Measurements from ENCODE around the gene SH3BP5.

The SH3BP5 gene

GRCh38 chr3:15298504-15298903 is 33.9 kb downstream of the SH3BP5 start:
- DNase-seq (ENCODE audit: low spot score), result no peak

- no peak for DNase-seq (ENCODE audit: low spot score)
Measured at GRCh38 chr3:15297608-15298350, 34.6 kb downstream of the SH3BP5 start.

DNA sequence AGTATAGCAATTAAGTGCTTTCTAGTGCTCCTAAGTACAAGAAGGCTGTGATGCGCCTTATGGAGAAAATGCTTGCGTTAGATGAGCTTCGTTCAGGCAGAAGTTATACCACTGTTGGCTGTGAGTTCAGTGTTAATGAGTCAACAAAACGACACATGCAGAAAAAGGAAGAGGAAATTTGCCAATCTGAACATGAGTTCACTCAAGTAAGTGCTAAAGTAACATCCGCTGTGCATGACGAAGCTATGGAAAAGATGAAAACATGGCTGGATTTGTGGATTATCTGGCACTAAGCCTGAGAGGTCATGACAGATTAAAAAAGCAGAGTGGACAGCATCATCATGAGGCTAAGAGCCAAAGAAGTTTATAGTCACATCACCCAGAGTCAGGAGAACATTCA is 36.9 kb downstream of the SH3BP5 start:
- DNase-seq (ENCODE audit: low spot score), result no peak

- peak; percentile 47 for DNase-seq (ENCODE audit: low spot score)
Measured at GRCh38 chr3:15294929-15295328, 37.5 kb downstream of the SH3BP5 start.

DNA sequence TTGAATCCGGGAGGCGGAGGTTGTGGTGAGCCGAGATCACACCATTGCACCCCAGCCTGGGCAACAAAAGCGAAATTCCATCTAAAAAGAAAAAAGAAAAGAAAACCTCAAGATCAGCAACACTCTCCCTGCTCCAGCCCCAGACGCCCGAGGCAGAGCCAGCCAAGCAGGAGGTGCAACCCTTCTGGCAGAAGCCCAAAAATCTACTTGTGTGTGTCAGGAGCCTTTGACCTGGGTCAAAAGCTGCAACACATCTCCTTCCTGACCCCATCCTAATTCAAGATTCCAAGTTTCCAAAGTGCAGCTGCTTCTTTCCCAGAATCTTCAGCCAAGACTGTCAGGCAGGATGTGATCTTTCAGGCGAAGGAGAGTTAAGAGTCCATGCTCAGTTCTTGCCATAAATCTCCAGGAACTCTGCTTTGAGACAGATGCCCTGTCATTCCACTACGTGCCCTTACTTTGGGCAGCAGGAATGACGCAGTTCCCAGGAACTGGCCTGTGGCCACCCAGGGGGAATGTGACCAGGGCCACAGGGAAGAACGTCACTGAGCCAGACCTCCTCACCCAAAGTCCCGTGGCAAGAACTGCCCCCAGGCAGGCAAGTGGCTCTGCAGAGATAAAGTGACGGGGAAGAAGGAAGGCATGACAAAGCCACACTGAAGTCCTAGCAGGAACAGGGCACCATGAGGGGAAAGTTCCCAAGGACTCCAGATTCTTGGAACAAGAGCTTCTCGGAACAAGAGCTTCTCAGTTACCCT is 39.4 kb downstream of the SH3BP5 start:
- DNase-seq (ENCODE audit: low spot score), result no peak

GRCh38 chr3:15291589-15292541 is 40.5 kb downstream of the SH3BP5 start:
- DNase-seq (ENCODE audit: low spot score), result peak; percentile 70

DNA sequence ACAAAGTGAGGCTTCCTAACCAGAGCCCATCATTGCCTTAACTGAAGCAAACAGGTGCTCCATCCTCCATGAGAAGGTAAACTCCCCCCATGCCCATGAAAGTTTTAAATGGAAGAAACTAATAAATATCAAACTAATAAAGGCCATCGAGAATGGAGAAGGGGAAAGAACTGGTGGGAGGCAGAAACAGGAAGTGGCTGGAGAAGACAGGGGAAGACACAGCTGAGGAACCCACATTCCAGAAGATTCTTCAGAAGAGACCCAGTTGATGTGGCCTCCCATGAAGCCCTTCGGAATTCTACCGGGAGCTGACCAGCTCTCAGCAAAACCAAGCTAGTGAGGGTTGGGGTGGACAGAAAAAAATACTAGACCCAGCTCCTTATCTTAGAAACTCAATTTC is 41.6 kb downstream of the SH3BP5 start:
- DNase-seq (ENCODE audit: low spot score), result no peak

DNA sequence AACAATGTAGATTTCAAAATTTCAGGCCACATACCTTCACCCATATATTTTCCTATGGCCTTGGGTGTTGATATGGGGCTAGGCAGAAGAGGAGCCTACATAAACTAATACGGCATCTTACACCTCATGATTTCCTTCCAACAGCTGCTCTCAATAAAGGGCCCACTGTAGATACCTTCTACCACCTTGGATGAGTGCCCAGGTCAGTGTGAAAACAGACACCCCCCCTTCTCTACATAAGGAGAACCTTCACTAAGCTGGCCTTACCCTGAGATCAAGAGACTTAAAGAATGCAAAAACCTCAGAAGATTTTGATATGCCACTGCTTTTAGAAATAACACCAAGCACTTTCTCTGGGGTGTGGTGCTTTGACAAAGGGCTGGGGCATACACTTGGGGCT is 42.7 kb downstream of the SH3BP5 start:
- no peak for DNase-seq (ENCODE audit: low spot score)

DNA sequence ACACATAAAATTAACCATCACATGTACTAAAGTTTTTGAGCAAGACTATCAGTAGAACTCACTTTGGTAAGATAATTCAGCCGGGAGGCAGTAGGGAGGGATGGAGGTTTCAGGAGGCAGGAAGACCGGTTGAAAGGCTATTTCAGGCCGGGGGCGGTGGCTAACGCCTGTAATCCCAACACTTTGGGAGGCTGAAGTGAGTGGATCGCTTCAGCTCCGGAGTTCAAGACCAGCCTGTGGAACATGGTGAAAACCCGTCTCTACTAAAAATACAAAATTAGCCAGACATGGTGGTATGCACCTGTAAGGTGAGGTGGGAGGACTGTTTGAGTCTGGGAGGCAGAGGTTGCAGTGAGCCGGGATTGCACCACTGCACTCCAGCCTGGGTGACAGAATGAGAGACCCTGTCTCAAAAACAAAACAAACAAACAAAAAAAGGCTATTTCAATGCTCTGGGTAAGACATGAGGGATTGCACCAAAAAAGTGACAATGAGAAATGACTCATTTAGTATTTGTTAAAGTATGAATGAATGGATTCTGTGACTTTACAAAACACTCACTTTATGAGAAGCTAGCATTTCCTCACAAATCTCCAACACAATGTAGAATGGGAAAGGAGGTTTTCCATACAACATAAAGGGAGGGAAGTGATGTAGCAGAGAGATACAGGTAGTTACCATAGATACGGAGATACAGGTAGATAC is 43.9 kb downstream of the SH3BP5 start:
- DNase-seq (ENCODE audit: low spot score), result no peak

GRCh38 chr3:15287565-15288330 is 44.6 kb downstream of the SH3BP5 start:
- DNase-seq (ENCODE audit: low spot score), result no peak

DNA sequence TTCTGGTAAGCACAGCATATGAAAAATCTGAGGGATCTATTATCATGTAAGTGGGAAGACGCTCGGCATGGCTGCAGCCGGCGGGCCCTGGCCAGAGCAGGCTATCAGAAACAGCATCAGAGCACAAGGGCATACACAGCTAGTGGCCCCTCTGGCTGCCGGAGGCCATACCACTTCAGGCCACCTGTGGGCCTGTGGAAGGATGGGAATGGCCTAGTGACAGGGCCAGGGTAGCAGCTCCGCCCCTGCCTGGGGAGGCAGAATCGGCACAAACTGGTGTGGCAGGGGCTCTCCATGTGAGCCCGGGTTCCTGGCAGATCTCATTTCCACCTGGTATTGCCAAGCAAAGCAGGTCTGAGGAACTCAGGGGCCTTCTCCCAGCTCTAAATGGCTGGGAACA is 46.4 kb downstream of the SH3BP5 start:
- DNase-seq (ENCODE audit: low spot score), result no peak

GRCh38 chr3:15284121-15284889 is 48.1 kb downstream of the SH3BP5 start:
- no peak for DNase-seq (ENCODE audit: low spot score)

DNA sequence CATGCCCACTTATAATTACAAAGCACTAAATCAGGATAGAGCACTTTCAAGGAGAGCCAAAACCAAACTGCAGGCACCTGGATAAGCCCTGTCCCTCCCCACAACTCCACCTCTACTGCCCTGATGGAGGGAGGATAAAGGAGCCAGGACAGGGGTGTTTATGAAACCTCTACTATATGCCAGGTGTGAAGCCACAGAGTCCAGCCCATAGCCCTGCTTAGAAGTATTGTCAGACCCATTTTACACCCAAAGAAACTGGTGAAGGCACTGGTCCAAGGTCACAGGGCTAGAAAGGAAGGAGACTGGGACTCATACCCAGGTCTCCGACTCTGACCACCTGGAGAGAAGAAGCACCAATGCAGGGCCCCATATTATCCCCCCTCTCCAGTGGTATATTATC is 48.7 kb downstream of the SH3BP5 start:
- DNase-seq (ENCODE audit: low spot score), result no peak

- no peak for DNase-seq (ENCODE audit: low spot score)
Measured at GRCh38 chr3:15281817-15282216, 50.6 kb downstream of the SH3BP5 start.

DNA sequence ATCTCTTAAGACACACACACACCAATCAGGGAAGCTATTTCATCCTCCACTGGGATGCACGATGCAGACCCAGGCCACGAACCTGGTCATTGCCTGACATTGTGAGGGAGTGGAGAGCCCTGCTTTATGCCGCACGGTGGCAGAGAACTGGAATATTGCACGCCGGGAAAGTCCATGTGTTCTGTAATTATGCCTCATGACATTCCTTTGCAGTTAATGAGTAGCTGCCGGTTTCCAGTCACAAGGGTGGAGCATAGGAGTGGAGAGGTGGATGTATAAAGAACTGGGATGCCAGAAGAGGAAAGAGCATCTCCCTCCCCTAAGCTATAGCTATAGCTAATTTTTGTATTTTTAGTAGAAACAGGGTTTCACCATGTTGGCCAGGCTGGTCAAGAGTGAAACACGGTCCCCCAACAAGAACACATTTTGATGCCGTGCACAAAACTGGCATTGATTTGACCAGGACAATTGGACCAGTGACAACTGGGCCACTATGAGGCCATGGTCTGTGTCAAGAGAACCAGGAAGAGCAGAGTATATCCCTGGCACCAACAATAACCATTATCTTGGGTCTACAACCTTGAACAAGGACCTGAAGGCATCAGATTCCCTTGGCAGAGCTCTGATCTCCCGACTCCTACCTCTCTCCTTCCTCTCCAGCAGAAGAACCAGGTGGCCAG is 51.4 kb downstream of the SH3BP5 start:
- no peak for DNase-seq (ENCODE audit: low spot score)

GRCh38 chr3:15279671-15280402 is 52.5 kb downstream of the SH3BP5 start:
- no peak for DNase-seq (ENCODE audit: low spot score)

DNA sequence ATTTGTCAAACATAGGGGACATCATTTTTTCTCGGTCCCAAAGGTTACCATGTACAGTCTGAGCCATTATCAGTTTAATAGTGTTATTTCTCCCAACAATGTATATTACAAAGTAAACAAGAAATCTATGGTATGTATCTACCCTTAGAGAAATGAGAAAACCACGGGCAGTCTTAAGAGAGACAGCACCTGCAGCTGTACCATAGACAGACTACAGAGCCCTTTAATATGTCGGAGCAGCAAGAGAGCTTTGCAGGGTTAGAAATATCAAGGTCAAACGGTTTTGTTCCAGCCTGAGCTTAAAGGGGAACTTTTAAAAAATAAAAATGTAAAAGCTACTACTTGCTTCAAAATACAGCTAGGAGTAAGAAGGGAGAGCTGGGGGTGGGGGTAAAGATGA is 53.2 kb downstream of the SH3BP5 start:
- no peak for DNase-seq (ENCODE audit: low spot score)

- no peak for DNase-seq (ENCODE audit: low spot score)
Measured at GRCh38 chr3:15277861-15278500, 54.4 kb downstream of the SH3BP5 start.

Measured in germinal center (tissue), 1 donor.